IPS-15b (cell line): ENCODE results near the gene MLF2.

Experiments
- H3K27me3 ChIP-seq: one replicate; pipeline ENCODE4 v1.6.1; 2013; ENCODE audit warnings: low read length; ENCODE audit not compliant: control insufficient read depth, insufficient read depth
- H3K36me3 ChIP-seq: one replicate; pipeline ENCODE4 v1.6.1; 2013; ENCODE audit warnings: low read length; ENCODE audit not compliant: control insufficient read depth, insufficient read depth
- H3K4me1 ChIP-seq: one replicate; pipeline ENCODE4 v1.6.1; 2013; ENCODE audit warnings: mild to moderate bottlenecking, low read length; ENCODE audit not compliant: control insufficient read depth, insufficient read depth
- H3K4me3 ChIP-seq: one replicate; pipeline ENCODE4 v1.5.1; 2013; ENCODE audit warnings: low read depth, low read length
- H3K9ac ChIP-seq: one replicate; pipeline ENCODE4 v1.6.1; 2013; ENCODE audit warnings: low read depth, mild to moderate bottlenecking, low read length
- H3K9me3 ChIP-seq: one replicate; pipeline ENCODE4 v1.6.1; 2013; ENCODE audit warnings: mild to moderate bottlenecking, low read length; ENCODE audit not compliant: control insufficient read depth, insufficient read depth

The MLF2 gene

GRCh38 chr12:6784761-6785160 lies 31.8 kb upstream of the MLF2 start:
- H3K4me3 ChIP-seq: no peak overlapping the region
- H3K27me3 ChIP-seq: no peaks in the 10 kb centered on the region
- H3K9ac ChIP-seq: no peak overlapping the region
- no peaks in the 10 kb centered on the region for H3K9me3 ChIP-seq
- peaks cover 18% of the 10 kb centered on the region for H3K4me1 ChIP-seq
- H3K36me3 ChIP-seq: no peaks in the 10 kb centered on the region

DNA sequence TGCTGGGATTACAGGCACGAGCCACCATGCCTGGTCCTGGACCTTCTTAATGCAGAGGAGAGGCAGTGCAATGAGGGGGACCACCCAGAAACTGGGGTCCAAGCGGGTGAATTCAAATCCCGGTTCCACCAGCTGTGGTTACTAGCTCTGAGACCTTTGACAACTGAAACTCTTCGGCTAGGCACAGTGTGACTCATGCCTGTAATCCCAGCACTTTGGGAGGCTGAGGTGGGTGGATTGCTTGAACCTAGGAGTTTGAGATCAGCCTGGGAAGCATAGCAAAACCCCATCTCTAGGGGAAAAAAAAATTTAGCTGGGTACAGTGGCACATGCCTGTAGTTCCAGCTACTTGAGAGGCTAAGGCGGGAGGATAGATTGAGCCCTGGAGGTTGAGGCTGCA lies 31.4 kb upstream of the MLF2 start:
- Histone ChIP-seq H3K9ac (no peak overlapping the region), H3K27me3 (no peaks in the 10 kb centered on the region), H3K4me3 (no peak overlapping the region)

DNA sequence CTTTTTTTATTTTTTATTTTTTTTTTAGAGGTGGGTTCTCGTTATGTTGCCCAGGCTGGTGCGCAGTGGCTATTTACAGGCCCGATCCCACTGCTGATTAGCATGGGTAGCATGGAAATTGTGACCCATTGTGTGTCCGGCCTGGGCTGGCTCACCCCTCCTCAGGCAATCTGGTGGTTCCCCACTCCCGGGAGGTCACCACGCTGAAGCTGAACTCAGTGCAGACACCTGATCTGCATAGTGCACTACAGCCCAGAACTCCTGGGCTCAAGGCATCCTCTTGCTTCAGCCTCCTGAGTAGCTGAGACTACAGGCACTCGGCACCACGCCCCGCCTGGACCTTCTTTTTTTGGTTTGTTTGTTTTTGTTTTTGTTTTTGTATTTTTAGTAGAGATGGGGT lies 30.9 kb upstream of the MLF2 start:
- Histone ChIP-seq H3K9ac (no peak overlapping the region), H3K4me3 (no peak overlapping the region), H3K27me3 (no peaks in the 10 kb centered on the region), H3K4me1 (peaks cover 11% of the 10 kb centered on the region), H3K9me3 (no peaks in the 10 kb centered on the region), H3K36me3 (no peaks in the 10 kb centered on the region)

More for the DNA sequence above, 31.4 kb upstream of the MLF2 start:
- Histone ChIP-seq H3K36me3 (no peaks in the 10 kb centered on the region), H3K4me1 (peaks cover 13% of the 10 kb centered on the region), H3K9me3 (no peaks in the 10 kb centered on the region)

- Histone ChIP-seq H3K9ac (no peak overlapping the region), H3K4me3 (no peak overlapping the region), H3K9me3 (no peaks in the 10 kb centered on the region), H3K36me3 (no peaks in the 10 kb centered on the region), H3K27me3 (peaks cover 5% of the 10 kb centered on the region), H3K4me1 (peaks cover 15% of the 10 kb centered on the region)
These were observed 30.1 kb upstream of the MLF2 start for GRCh38 chr12:6782850-6783566.

GRCh38 chr12:6782119-6782518 lies 29.2 kb upstream of the MLF2 start:
- Histone ChIP-seq H3K27me3 (peaks cover 13% of the 10 kb centered on the region), H3K4me1 (peaks cover 13% of the 10 kb centered on the region), H3K9ac (no peak overlapping the region)

GRCh38 chr12:6780573-6780972 lies 27.6 kb upstream of the MLF2 start:
- Histone ChIP-seq H3K9ac (no peak overlapping the region), H3K27me3 (peaks cover 25% of the 10 kb centered on the region), H3K4me1 (peaks cover 6% of the 10 kb centered on the region)

More at GRCh38 chr12:6782119-6782518, 29.2 kb upstream of the MLF2 start:
- Histone ChIP-seq H3K4me3 (no peak overlapping the region), H3K9me3 (no peaks in the 10 kb centered on the region), H3K36me3 (no peaks in the 10 kb centered on the region)

DNA sequence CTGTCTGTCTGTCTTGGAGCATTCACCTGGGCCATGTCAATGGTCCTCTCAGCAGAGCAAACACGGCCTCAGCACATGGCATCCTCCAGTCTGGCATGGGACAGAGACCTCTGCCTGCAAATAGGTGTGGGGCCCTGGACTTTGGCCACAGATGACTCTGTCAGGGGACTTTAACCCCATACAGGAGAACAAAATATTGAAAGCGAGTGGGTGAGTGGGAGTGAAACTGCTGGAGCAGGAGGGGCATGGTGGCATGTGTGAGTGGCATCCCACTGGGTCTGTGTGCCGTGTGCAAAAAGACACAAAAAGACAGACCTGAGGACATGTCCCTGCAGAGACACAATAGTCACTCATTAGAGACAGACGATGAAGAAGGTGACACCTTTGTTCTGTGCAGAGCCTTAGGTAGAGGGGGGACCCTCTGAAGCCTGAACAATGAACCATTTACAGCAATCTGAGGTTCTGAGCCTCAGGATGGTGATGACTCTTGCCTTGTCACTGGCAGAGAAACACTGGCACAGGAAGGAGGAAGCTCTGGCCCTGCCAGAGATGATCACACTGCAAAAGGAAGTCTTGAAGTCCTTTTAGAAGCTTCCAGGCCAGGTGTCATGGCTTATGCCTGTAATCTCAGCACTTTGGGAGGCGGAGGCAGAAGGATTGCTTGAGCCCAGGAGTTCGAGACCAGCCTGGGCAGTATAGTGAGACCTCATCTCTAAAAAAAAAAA lies 26.9 kb upstream of the MLF2 start:
- H3K36me3 ChIP-seq: no peaks in the 10 kb centered on the region
- H3K9me3 ChIP-seq: no peaks in the 10 kb centered on the region
- peaks cover 32% of the 10 kb centered on the region for H3K27me3 ChIP-seq
- peaks cover 6% of the 10 kb centered on the region for H3K4me1 ChIP-seq
- H3K4me3 ChIP-seq: no peak overlapping the region
- H3K9ac ChIP-seq: no peak overlapping the region

More at GRCh38 chr12:6780573-6780972, 27.6 kb upstream of the MLF2 start:
- no peak overlapping the region for H3K4me3 ChIP-seq
- no peaks in the 10 kb centered on the region for H3K9me3 ChIP-seq
- no peaks in the 10 kb centered on the region for H3K36me3 ChIP-seq

- Histone ChIP-seq H3K9ac (peak overlapping the region; percentile 54), H3K4me3 (peak overlapping the region; percentile 72), H3K4me1 (peaks cover 9% of the 10 kb centered on the region), H3K9me3 (no peaks in the 10 kb centered on the region), H3K27me3 (peaks cover 41% of the 10 kb centered on the region), H3K36me3 (no peaks in the 10 kb centered on the region)
These were observed 25.9 kb upstream of the MLF2 start for GRCh38 chr12:6778574-6779550.

DNA sequence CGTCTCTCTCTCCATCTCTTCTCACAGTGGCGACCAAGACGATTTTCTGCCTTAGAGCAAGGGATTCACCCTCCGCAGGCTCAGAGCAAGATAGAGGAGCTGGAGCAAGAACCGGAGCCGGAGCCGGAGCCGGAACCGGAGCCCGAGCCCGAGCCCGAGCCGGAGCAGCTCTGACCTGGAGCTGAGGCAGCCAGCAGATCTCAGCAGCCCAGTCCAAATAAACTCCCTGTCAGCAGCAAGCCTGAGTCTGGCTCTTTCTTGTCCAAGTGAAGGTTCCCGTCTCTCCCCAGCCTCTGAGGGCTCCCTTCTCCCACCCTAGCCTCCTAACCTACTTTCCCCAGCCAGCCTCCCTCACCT lies 25.3 kb upstream of the MLF2 start:
- Histone ChIP-seq H3K9me3 (no peaks in the 10 kb centered on the region), H3K4me3 (peak overlapping the region; percentile 72), H3K36me3 (no peaks in the 10 kb centered on the region), H3K4me1 (peaks cover 11% of the 10 kb centered on the region), H3K9ac (peak overlapping the region; percentile 54), H3K27me3 (peaks cover 44% of the 10 kb centered on the region)

DNA sequence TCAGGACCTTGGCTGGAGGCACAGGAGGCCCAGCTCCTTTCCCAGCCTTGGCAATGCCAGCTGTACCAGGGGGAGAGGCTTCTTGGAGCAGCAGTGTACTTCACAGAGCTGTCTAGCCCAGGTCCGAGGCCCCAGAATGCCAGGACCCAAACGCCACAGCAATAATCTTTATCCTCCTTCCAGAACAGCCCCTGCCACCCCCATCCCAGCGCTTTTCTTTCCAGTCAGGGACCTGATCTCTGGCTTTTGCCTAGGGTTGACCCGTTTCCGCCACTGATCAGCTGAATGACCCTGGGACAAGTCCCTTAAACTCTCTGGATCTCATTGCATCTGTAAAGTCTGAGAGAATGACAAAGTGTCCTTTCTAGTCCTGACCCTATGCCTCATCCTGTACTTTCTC lies 24.4 kb upstream of the MLF2 start:
- Histone ChIP-seq H3K4me3 (no peak overlapping the region), H3K36me3 (no peaks in the 10 kb centered on the region), H3K27me3 (peaks cover 52% of the 10 kb centered on the region), H3K9me3 (no peaks in the 10 kb centered on the region), H3K9ac (no peak overlapping the region), H3K4me1 (peaks cover 13% of the 10 kb centered on the region)
